HL-60 (cell line): ENCODE measurements around the gene MAGI3.
A peak's percentile ranks its signal among the peaks of the same experiment; 100 is the strongest.

Experiments
- DNase-seq, 2 experiments: peaks; one replicate each; pipeline ENCODE4 v3.0.0-alpha.2; 2010 to 2020; ENCODE audit warnings: low read depth in 1 of 2, low spot score in 1 of 2
- H3K27ac ChIP-seq: fragments of 250-450 bp; sonication (Bioruptor Pico); replicated peaks from 2 replicates; pipeline ENCODE4 v1.5.1; 2020; ENCODE audit warnings: mild to moderate bottlenecking, moderate library complexity
- H3K27me3 ChIP-seq: fragments of 250-450 bp; sonication (Bioruptor Pico); 2 replicates; pipeline ENCODE4 v1.5.1; 2021; ENCODE audit warnings: mild to moderate bottlenecking, moderate library complexity; ENCODE audit not compliant: insufficient read depth, poor library complexity, severe bottlenecking
- H3K4me3 ChIP-seq: replicated peaks from 2 replicates; pipeline ENCODE4 v1.5.1; 2011; ENCODE audit warnings: mild to moderate bottlenecking, control low read depth, low read length; ENCODE audit not compliant: insufficient read depth
- GABPA ChIP-seq: IDR thresholded peaks from 2 replicates; pipeline ENCODE4 v1.6.1; 2012; ENCODE audit warnings: low read depth
- POLR2AphosphoS5 ChIP-seq: IDR thresholded peaks from 2 replicates; pipeline ENCODE4 v1.6.1; 2012; ENCODE audit warnings: low read depth
- REST ChIP-seq: IDR thresholded peaks from 2 replicates; pipeline ENCODE4 v1.6.1; 2012; ENCODE audit warnings: low read depth; ENCODE audit not compliant: insufficient replicate concordance
- SPI1 ChIP-seq: IDR thresholded peaks from 2 replicates; pipeline ENCODE4 v1.6.1; 2012; ENCODE audit warnings: low read depth, mild to moderate bottlenecking, borderline replicate concordance
- long read RNA-seq: library from polyadenylated mRNA; unstranded; transcript quantifications from one replicate; pipeline ENCODE4 v2.0.0, GENCODE V29; 2020
- TF ChIP-seq, protein P1 (sequence below): IDR thresholded peaks from one replicate; pipeline ENCODE4 v1.5.1; 2011; ENCODE audit warnings: low read length, control low read depth, inconsistent platforms; ENCODE audit not compliant: insufficient read depth

MAGI3 gene
- long read RNA-seq, result 0 reads

DNA sequence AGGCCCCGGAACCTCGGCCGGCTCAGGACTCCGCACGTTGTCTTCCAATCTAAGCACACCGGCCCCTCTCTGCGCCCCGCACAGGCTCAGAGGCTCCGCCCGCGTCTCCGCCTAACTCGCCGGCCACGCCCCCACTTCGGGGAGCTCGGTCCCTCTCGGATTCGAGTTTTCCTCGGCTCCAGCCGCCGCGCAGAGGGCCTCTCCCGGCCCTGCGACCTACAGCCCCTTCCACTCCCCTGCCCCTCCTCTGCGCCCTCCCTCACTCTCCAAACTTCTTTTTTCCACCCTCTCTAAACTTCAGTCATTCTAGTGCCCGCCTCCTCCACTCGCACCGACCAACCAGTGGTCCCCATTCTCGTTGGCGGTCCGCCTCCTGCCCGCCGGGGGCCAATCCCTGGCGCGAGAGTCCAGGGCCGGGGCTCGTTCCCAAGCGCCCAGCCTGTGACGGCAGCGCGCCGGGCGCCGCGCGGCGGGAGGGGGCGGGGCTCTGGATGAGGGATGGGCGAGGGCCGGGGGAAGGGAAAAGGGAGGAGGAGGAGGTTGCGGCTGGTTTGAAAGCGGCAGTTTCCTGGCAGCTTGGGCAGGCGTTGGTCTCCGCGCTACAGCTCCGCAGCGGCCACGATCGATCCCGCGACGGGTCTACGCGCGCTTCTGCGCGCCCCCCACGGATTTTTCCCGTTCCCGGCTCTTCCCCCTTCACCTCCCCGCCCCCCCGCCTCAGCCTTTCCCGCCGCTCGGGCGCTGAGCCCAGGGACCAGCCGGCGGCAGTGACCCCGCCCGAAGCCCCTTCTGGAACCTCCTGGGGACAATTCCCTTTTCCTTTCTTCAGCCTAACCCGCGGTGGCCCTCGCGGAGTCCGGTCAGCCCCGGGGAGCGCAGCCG lies at the start of gene MAGI3:
TSS of gene MAGI3 (plus strand) at position 563 of the 882 bp plus-strand sequence. CDS start 519 bp downstream, outside the sequence.
- 0 out of 2 replicates have a peak, but pooled peaks have one; percentile 18 for TF ChIP-seq POLR2AphosphoS5
- TF ChIP-seq REST, result peak; percentile 36
- no peak for TF ChIP-seq GABPA
- H3K27me3 ChIP-seq, result peaks cover 19% of the 10 kb centered on the region
- H3K4me3 ChIP-seq, result peak within 1 kb of the TSS; percentile 84
- peak; percentile 75 to 95 for DNase-seq
- H3K27ac ChIP-seq, result no peak within 1 kb of the TSS

DNA sequence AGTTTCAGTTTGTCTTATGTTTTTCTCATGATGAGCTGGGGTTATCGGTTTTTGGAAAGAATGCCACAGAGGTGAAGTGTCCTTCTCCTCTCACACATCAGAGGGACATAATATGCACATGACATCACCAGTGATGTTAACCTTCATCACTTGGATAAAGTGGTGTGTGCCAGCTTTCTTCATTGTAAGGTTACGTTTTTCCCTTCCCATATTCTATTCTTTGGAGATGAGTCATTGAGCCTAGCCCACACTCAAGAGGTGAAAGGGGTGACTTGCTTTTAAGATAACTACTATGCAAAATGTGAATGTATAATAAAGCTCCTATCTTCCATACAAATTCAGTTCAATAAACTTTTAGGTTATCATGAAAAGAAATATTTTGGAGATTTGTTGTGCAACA lies 36.7 kb upstream of the MAGI3 start:
- Histone ChIP-seq H3K27me3 (peaks cover 4% of the 10 kb centered on the region), H3K27ac (no peak overlapping the region), H3K4me3 (no peak overlapping the region)
- TF ChIP-seq SPI1, result no peak
- no peak for TF ChIP-seq REST
- no peak for TF ChIP-seq POLR2AphosphoS5
- TF ChIP-seq GABPA, result no peak
- TF ChIP-seq, protein P1, sequence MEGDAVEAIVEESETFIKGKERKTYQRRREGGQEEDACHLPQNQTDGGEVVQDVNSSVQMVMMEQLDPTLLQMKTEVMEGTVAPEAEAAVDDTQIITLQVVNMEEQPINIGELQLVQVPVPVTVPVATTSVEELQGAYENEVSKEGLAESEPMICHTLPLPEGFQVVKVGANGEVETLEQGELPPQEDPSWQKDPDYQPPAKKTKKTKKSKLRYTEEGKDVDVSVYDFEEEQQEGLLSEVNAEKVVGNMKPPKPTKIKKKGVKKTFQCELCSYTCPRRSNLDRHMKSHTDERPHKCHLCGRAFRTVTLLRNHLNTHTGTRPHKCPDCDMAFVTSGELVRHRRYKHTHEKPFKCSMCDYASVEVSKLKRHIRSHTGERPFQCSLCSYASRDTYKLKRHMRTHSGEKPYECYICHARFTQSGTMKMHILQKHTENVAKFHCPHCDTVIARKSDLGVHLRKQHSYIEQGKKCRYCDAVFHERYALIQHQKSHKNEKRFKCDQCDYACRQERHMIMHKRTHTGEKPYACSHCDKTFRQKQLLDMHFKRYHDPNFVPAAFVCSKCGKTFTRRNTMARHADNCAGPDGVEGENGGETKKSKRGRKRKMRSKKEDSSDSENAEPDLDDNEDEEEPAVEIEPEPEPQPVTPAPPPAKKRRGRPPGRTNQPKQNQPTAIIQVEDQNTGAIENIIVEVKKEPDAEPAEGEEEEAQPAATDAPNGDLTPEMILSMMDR, result no peak
- no peak for DNase-seq

- H3K4me3 ChIP-seq, result no peak overlapping the region
- DNase-seq, result no peak
- TF ChIP-seq, protein P1, result no peak
- no peak for TF ChIP-seq REST
- no peak for TF ChIP-seq POLR2AphosphoS5
- no peak for TF ChIP-seq SPI1
- TF ChIP-seq GABPA, result no peak
- no peak overlapping the region for H3K27ac ChIP-seq
- H3K27me3 ChIP-seq, result no peaks in the 10 kb centered on the region
Measured at GRCh38 chr1:113363935-113364334, 26.4 kb upstream of the MAGI3 start.
